WTC11 (cell line): Measurements from ENCODE around the gene CLCN6. TPM values are rescaled to one million over a fixed set of nuclear protein-coding genes. Genes with fewer than 3 reads are reported as not detected.

Experiments
- ATAC-seq: fragments of 200-7000 bp; cut with Tn5 transposase; 2 replicates; pipeline ENCODE4 v1.10.0; 2021; ENCODE audit warnings: mild to moderate bottlenecking, moderate library complexity
- CTCF ChIA-PET: fragments of 300-600 bp; sonication (Branson Sonifier 250); formaldehyde crosslinking; loops from one replicate; lab custom pipeline; 2021; ENCODE audit warnings: antibody characterized with exemption; lab: Charles Lee
- POLR2A ChIA-PET: fragments of 350-600 bp; sonication (Branson Sonifier 250); formaldehyde crosslinking; loops from one replicate; lab custom pipeline; 2021; ENCODE audit warnings: antibody characterized with exemption; lab: Charles Lee
- DNase-seq: peaks from one replicate; pipeline ENCODE4 v3.0.0; 2021; ENCODE audit warnings: low spot score
- H3K27ac Mint-ChIP-seq: 2 replicates; pipeline ENCODE4 v1.8.0; 2021; ENCODE audit warnings: mixed read lengths
- H3K27me3 Mint-ChIP-seq: 2 replicates; pipeline ENCODE4 v1.8.0; 2021; ENCODE audit warnings: low read depth, mild to moderate bottlenecking, moderate library complexity, mixed read lengths
- H3K36me3 Mint-ChIP-seq: 2 replicates; pipeline ENCODE4 v1.8.0; 2021; ENCODE audit warnings: mixed read lengths
- H3K4me1 Mint-ChIP-seq: 2 replicates; pipeline ENCODE4 v1.8.0; 2022; ENCODE audit warnings: mixed read lengths
- H3K4me3 Mint-ChIP-seq: 2 replicates; pipeline ENCODE4 v1.8.0; 2021; ENCODE audit warnings: mild to moderate bottlenecking, moderate library complexity, mixed read lengths
- H3K9me3 Mint-ChIP-seq: 2 replicates; pipeline ENCODE4 v1.8.0; 2021; ENCODE audit warnings: mixed read lengths
- ARID4B ChIP-seq: sonication (generic); formaldehyde crosslinking; IDR thresholded peaks from 2 replicates; pipeline ENCODE4 v1.8.0; 2023; ENCODE audit warnings: missing genetic modification reagents, mild to moderate bottlenecking, borderline replicate concordance
- ATF2 ChIP-seq: sonication (generic); formaldehyde crosslinking; IDR thresholded peaks from 2 replicates; pipeline ENCODE4 v1.8.1; 2022; ENCODE audit warnings: low read depth, missing genetic modification reagents, borderline replicate concordance
- FOXK1 ChIP-seq: sonication (generic); formaldehyde crosslinking; IDR thresholded peaks from 2 replicates; pipeline ENCODE4 v1.8.0; 2022; ENCODE audit warnings: mild to moderate bottlenecking, moderate library complexity, missing genetic modification reagents
- JAZF1 ChIP-seq: fragments of 250-450 bp; sonication (Bioruptor Pico); IDR thresholded peaks from 2 replicates; pipeline ENCODE4 v1.9.0; 2021; ENCODE audit warnings: moderate library complexity, mild to moderate bottlenecking, inconsistent platforms
- JUN ChIP-seq: sonication (generic); formaldehyde crosslinking; IDR thresholded peaks from 2 replicates; pipeline ENCODE4 v1.8.0; 2023; ENCODE audit warnings: mild to moderate bottlenecking, missing genetic modification reagents
- NFE2L1 ChIP-seq: sonication (generic); formaldehyde crosslinking; IDR thresholded peaks from 2 replicates; pipeline ENCODE4 v1.8.1; 2023; ENCODE audit warnings: missing genetic modification reagents
- NFYB ChIP-seq: sonication (generic); formaldehyde crosslinking; conservative IDR thresholded peaks from 2 replicates; pipeline ENCODE4 v1.8.0; 2022; ENCODE audit warnings: low read depth, missing genetic modification reagents
- NR1H2 ChIP-seq: sonication (generic); formaldehyde crosslinking; IDR thresholded peaks from 2 replicates; pipeline ENCODE4 v1.9.0; 2021; ENCODE audit warnings: mild to moderate bottlenecking, moderate library complexity, missing genetic modification reagents
- NR3C1 ChIP-seq: sonication (generic); formaldehyde crosslinking; conservative IDR thresholded peaks from 2 replicates; pipeline ENCODE4 v1.8.1; 2023; ENCODE audit warnings: low read depth, mild to moderate bottlenecking, missing genetic modification reagents
- SMAD3 ChIP-seq: sonication (generic); formaldehyde crosslinking; IDR thresholded peaks from 2 replicates; pipeline ENCODE4 v1.8.0; 2022; ENCODE audit warnings: missing genetic modification reagents, mild to moderate bottlenecking, borderline replicate concordance
- SOX15 ChIP-seq: fragments of 250-450 bp; sonication (Bioruptor Pico); IDR thresholded peaks from 2 replicates; pipeline ENCODE4 v1.9.0; 2021; ENCODE audit warnings: mild to moderate bottlenecking
- TCF7 ChIP-seq: sonication (generic); formaldehyde crosslinking; IDR thresholded peaks from 2 replicates; pipeline ENCODE4 v1.8.0; 2022; ENCODE audit warnings: mild to moderate bottlenecking, low read depth, missing genetic modification reagents, moderate library complexity
- TEAD1 ChIP-seq: sonication (generic); formaldehyde crosslinking; IDR thresholded peaks from 2 replicates; pipeline ENCODE4 v1.8.0; 2022; ENCODE audit warnings: mild to moderate bottlenecking, missing genetic modification reagents
- ZBTB21 ChIP-seq: sonication (generic); formaldehyde crosslinking; IDR thresholded peaks from 2 replicates; pipeline ENCODE4 v1.8.1; 2023; ENCODE audit warnings: mild to moderate bottlenecking, missing genetic modification reagents, borderline replicate concordance
- ZNF281 ChIP-seq: sonication (generic); formaldehyde crosslinking; IDR thresholded peaks from 2 replicates; pipeline ENCODE4 v1.8.0; 2023; ENCODE audit warnings: mild to moderate bottlenecking, missing genetic modification reagents
- total RNA-seq: library from RNA; stranded (reverse); gene quantifications from 3 replicates; pipeline ENCODE4 v1.2.3, GENCODE V29; 2021
- TF ChIP-seq, protein P1 (sequence below): sonication (generic); formaldehyde crosslinking; IDR thresholded peaks from 2 replicates; pipeline ENCODE4 v1.8.0; 2023; ENCODE audit warnings: missing genetic modification reagents
- TF ChIP-seq, protein P2 (sequence below): fragments of 250-450 bp; sonication (Bioruptor Pico); IDR thresholded peaks from 2 replicates; pipeline ENCODE4 v1.9.0; 2021; ENCODE audit warnings: mild to moderate bottlenecking
- TF ChIP-seq, protein P3 (sequence below): sonication (generic); formaldehyde crosslinking; IDR thresholded peaks from 2 replicates; pipeline ENCODE4 v1.8.0; 2022; ENCODE audit warnings: mild to moderate bottlenecking, missing genetic modification reagents
- TF ChIP-seq, protein P4 (sequence below): sonication (generic); formaldehyde crosslinking; IDR thresholded peaks from 2 replicates; pipeline ENCODE4 v1.8.1; 2023; ENCODE audit warnings: mild to moderate bottlenecking, missing genetic modification reagents

The CLCN6 gene
- total RNA-seq, 1 experiment from 2014 or later: 22.3 TPM

DNA sequence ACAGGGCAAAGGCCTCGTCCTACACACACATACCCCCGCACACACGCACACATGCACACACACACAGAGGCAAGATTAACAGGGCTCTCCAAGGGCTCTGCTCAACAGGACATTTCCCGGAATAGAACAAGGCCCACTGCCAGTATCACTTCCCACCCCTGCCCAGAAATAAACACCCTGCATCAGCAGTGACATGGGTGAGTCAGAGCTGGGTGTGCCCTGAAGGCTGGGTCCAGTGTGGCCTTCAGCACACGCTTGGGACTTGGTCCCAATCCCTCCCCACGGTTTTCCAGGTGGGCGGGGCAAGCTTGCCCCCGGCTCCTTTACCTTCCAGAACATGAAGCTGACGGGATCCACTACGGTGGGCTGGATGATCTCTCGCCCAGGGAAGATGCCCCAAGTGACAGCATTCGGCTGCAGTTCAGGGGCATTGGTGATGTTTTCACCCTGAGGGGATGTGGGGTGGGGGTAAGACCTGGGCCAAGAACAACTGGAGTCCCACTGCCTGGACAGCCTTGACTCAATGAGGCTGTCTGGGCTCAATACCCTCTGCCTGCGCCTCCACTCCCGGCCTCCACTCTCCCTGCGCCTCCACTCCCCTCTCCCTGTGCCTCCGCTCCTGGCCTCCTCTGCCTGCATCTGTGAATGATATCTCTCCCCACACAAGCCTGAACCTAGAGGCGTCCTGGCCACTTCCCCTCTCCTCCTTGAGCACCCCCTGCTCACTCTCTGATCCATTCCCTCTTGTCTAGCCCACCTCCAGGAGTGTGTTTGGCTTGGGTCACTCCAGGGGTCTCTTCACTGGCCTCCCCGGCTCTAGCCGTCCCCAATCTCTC, 14.9 kb upstream of the CLCN6 start:
- DNase-seq (no peak), ATAC-seq (no peak)
- H3K36me3 Mint-ChIP-seq: peaks cover 38% of the 10 kb centered on the region
- no peaks in the 10 kb centered on the region for H3K27me3 Mint-ChIP-seq
- no peak overlapping the region for H3K4me3 Mint-ChIP-seq
- H3K27ac Mint-ChIP-seq: peak overlapping the region; percentile 26
- ChIA-PET CTCF (no interaction called here), POLR2A (no interaction called here)
- TF ChIP-seq, protein P1, sequence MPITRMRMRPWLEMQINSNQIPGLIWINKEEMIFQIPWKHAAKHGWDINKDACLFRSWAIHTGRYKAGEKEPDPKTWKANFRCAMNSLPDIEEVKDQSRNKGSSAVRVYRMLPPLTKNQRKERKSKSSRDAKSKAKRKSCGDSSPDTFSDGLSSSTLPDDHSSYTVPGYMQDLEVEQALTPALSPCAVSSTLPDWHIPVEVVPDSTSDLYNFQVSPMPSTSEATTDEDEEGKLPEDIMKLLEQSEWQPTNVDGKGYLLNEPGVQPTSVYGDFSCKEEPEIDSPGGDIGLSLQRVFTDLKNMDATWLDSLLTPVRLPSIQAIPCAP (CRISPR knock-in tag): no peak
- TF ChIP-seq ARID4B (CRISPR knock-in tag): no peak
- no peak for TF ChIP-seq SMAD3
- TF ChIP-seq TCF7 (CRISPR knock-in tag): no peak
- TF ChIP-seq, protein P2, sequence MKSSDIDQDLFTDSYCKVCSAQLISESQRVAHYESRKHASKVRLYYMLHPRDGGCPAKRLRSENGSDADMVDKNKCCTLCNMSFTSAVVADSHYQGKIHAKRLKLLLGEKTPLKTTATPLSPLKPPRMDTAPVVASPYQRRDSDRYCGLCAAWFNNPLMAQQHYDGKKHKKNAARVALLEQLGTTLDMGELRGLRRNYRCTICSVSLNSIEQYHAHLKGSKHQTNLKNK: no peak
- TF ChIP-seq JAZF1: no peak
- TF ChIP-seq NFYB (CRISPR knock-in tag): no peak
- TF ChIP-seq JUN (CRISPR knock-in tag): no peak
- TF ChIP-seq TEAD1: no peak
- no peak for TF ChIP-seq NR3C1 (CRISPR knock-in tag)
- TF ChIP-seq FOXK1: no peak
- TF ChIP-seq ZNF281 (CRISPR knock-in tag): no peak
- TF ChIP-seq, protein P3, sequence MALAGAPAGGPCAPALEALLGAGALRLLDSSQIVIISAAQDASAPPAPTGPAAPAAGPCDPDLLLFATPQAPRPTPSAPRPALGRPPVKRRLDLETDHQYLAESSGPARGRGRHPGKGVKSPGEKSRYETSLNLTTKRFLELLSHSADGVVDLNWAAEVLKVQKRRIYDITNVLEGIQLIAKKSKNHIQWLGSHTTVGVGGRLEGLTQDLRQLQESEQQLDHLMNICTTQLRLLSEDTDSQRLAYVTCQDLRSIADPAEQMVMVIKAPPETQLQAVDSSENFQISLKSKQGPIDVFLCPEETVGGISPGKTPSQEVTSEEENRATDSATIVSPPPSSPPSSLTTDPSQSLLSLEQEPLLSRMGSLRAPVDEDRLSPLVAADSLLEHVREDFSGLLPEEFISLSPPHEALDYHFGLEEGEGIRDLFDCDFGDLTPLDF (CRISPR knock-in tag): no peak
- TF ChIP-seq, protein P4, sequence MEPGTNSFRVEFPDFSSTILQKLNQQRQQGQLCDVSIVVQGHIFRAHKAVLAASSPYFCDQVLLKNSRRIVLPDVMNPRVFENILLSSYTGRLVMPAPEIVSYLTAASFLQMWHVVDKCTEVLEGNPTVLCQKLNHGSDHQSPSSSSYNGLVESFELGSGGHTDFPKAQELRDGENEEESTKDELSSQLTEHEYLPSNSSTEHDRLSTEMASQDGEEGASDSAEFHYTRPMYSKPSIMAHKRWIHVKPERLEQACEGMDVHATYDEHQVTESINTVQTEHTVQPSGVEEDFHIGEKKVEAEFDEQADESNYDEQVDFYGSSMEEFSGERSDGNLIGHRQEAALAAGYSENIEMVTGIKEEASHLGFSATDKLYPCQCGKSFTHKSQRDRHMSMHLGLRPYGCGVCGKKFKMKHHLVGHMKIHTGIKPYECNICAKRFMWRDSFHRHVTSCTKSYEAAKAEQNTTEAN (CRISPR knock-in tag): no peak
- no peak for TF ChIP-seq SOX15 (CRISPR knock-in tag)
- TF ChIP-seq ZBTB21: no peak
- TF ChIP-seq NFE2L1 (CRISPR knock-in tag): no peak
- no peak for TF ChIP-seq NR1H2 (CRISPR knock-in tag)
- TF ChIP-seq ATF2: no peak
- peaks cover 23% of the 10 kb centered on the region for H3K4me1 Mint-ChIP-seq
- H3K9me3 Mint-ChIP-seq: no peaks in the 10 kb centered on the region
